Trophoblast cell (in vitro differentiated cells and primary cell): ENCODE data around the gene ENKUR.
"Not testable (repeated sequence)": the region's sequence is repeated elsewhere in the genome, so short reads cannot be mapped to it uniquely, and the experiment has no call there.

Experiments used
- DNase-seq, 2 donors: peaks; one replicate each; pipeline ENCODE4 v3.0.0-alpha.2; 2016
- H2AFZ ChIP-seq: 2 replicates; pipeline ENCODE4 v1.6.1; 2013; ENCODE audit warnings: low read length, moderate library complexity, mild to moderate bottlenecking; ENCODE audit not compliant: insufficient read depth, poor library complexity
- H2AK5ac ChIP-seq: 2 replicates; pipeline ENCODE4 v1.6.1; 2013; ENCODE audit warnings: mild to moderate bottlenecking, low read length
- H2BK120ac ChIP-seq: 2 replicates; pipeline ENCODE4 v1.6.1; 2013; ENCODE audit warnings: low read length, mild to moderate bottlenecking, moderate library complexity; ENCODE audit not compliant: insufficient read depth, poor library complexity
- H2BK12ac ChIP-seq: 2 replicates; pipeline ENCODE4 v1.6.1; 2013; ENCODE audit warnings: mild to moderate bottlenecking, low read length, moderate library complexity
- H2BK5ac ChIP-seq: 2 replicates; pipeline ENCODE4 v1.6.1; 2013; ENCODE audit warnings: low read length, low read depth, moderate library complexity, mild to moderate bottlenecking; ENCODE audit not compliant: poor library complexity
- H3K14ac ChIP-seq: 2 replicates; pipeline ENCODE4 v1.6.1; 2013; ENCODE audit warnings: mild to moderate bottlenecking, low read length
- H3K18ac ChIP-seq: 2 replicates; pipeline ENCODE4 v1.6.1; 2013; ENCODE audit warnings: mild to moderate bottlenecking, low read length
- H3K23ac ChIP-seq: 2 replicates; pipeline ENCODE4 v1.6.1; 2013; ENCODE audit warnings: low read length
- H3K27ac ChIP-seq: 2 replicates; pipeline ENCODE4 v1.5.1; 2013; ENCODE audit warnings: low read depth, mild to moderate bottlenecking, inconsistent platforms, low read length, moderate library complexity
- H3K27me3 ChIP-seq: 2 replicates; pipeline ENCODE4 v1.6.1; 2013; ENCODE audit warnings: inconsistent platforms, mild to moderate bottlenecking, low read length, moderate library complexity; ENCODE audit not compliant: insufficient read depth
- H3K36me3 ChIP-seq, 2 experiments: 1 replicate in 1 of 2; 2 replicates in 1 of 2; pipeline ENCODE4 v1.6.1; 2013; ENCODE audit warnings: low read length in 2 of 2, mild to moderate bottlenecking in 2 of 2, moderate library complexity in 1 of 2; ENCODE audit not compliant: insufficient read depth in 2 of 2, control insufficient read depth in 1 of 2
- H3K4ac ChIP-seq: 2 replicates; pipeline ENCODE4 v1.6.1; 2013; ENCODE audit warnings: low read depth, mild to moderate bottlenecking, low read length, moderate library complexity
- H3K4me1 ChIP-seq, 2 experiments: 1 replicate in 1 of 2; 2 replicates in 1 of 2; pipeline ENCODE4 v1.6.1; 2013; ENCODE audit warnings: low read length in 2 of 2, mild to moderate bottlenecking in 2 of 2, moderate library complexity in 1 of 2; ENCODE audit not compliant: insufficient read depth in 2 of 2, control insufficient read depth in 1 of 2
- H3K4me2 ChIP-seq: 2 replicates; pipeline ENCODE4 v1.6.1; 2013; ENCODE audit warnings: inconsistent platforms, mild to moderate bottlenecking, low read length, moderate library complexity
- H3K4me3 ChIP-seq: 2 replicates; pipeline ENCODE4 v1.5.1; 2013; ENCODE audit warnings: mild to moderate bottlenecking, low read depth, low read length, inconsistent platforms
- H3K79me1 ChIP-seq: one replicate; pipeline ENCODE4 v1.6.1; 2013; ENCODE audit warnings: low read length
- H3K79me2 ChIP-seq: 2 replicates; pipeline ENCODE4 v1.6.1; 2013; ENCODE audit warnings: low read length, mild to moderate bottlenecking; ENCODE audit not compliant: control insufficient read depth, insufficient read depth, poor library complexity
- H3K9ac ChIP-seq: 2 replicates; pipeline ENCODE4 v1.6.1; 2013; ENCODE audit warnings: mild to moderate bottlenecking, low read length
- H3K9me3 ChIP-seq: 2 replicates; pipeline ENCODE4 v1.6.1; 2013; ENCODE audit warnings: low read depth, mild to moderate bottlenecking, control low read depth, inconsistent platforms, low read length; ENCODE audit not compliant: insufficient read depth
- H4K12ac ChIP-seq: 2 replicates; pipeline ENCODE4 v1.6.1; 2013; ENCODE audit warnings: low read depth, mild to moderate bottlenecking, low read length, moderate library complexity
- H4K8ac ChIP-seq: 2 replicates; pipeline ENCODE4 v1.6.1; 2013; ENCODE audit warnings: low read depth, mild to moderate bottlenecking, low read length, moderate library complexity
- H4K91ac ChIP-seq: one replicate; pipeline ENCODE4 v1.6.1; 2013; ENCODE audit warnings: low read depth, mild to moderate bottlenecking, low read length, moderate library complexity
- WGBS: extraction: QIAGEN DNeasy Blood & Tissue Kit; methylation state at CpG from one replicate; pipeline ENCODE4 v1.1.7; 2013; ENCODE audit warnings: missing lambda C conversion rate; ENCODE audit not compliant: insufficient read length, insufficient coverage; ENCODE audit errors: extremely low coverage; 5-methylcytosine and 5-hydroxymethylcytosine counted together

ENKUR gene

GRCh38 chr10:25014579-25014978, 1.4 kb downstream of the ENKUR start:
- peaks cover 7% of the 10 kb centered on the region for H3K79me1 ChIP-seq
- no peak overlapping the region for H4K12ac ChIP-seq
- no peak overlapping the region for H3K27ac ChIP-seq
- H2AK5ac ChIP-seq, result no peak overlapping the region
- H2AFZ ChIP-seq, result no peak overlapping the region
- H3K79me2 ChIP-seq, result no peaks in the 10 kb centered on the region
- H3K9ac ChIP-seq, result no peak overlapping the region
- peaks cover 2 to 3% of the 10 kb centered on the region in 2 experiments for H3K4me1 ChIP-seq
- H2BK5ac ChIP-seq, result no peak overlapping the region
- H3K27me3 ChIP-seq, result no peaks in the 10 kb centered on the region
- no peak overlapping the region for H3K4me2 ChIP-seq
- no peak overlapping the region for H4K8ac ChIP-seq
- H3K4me3 ChIP-seq, result no peak overlapping the region
- H3K36me3 ChIP-seq, result no peaks in the 10 kb centered on the region
- no peak overlapping the region for H3K4ac ChIP-seq
- H4K91ac ChIP-seq, result no peak overlapping the region
- no peaks in the 10 kb centered on the region for H3K9me3 ChIP-seq
- no peak overlapping the region for H2BK120ac ChIP-seq
- DNase-seq, result no peak
- H2BK12ac ChIP-seq, result no peak overlapping the region
- no peak overlapping the region for H3K23ac ChIP-seq
- H3K18ac ChIP-seq, result no peak overlapping the region
- no peak overlapping the region for H3K14ac ChIP-seq

DNA sequence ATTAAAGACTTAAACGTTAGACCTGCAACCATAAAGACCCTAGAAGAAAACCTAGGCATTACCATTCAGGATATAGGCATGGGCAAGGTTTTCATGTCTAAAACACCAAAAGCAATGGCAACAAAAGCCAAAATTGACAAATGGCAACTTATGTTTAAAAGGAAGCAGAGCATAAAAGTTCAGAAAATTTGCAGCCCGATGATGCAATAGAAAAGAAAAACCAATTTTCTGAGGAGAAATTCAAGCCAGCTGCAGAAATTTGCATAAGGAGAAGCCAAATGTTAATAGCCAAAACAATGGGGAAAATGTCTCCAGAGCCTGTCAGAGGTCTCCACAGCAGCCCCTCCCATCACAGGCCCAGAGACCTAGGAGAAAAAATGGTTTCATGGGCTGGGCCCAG, 4.4 kb downstream of the ENKUR start:
- not testable (repeated sequence) for H3K23ac ChIP-seq, H4K8ac ChIP-seq, H3K9ac ChIP-seq, H3K4me1 ChIP-seq, H4K91ac ChIP-seq, H3K79me1 ChIP-seq, H3K27me3 ChIP-seq, H2BK120ac ChIP-seq, DNase-seq, H3K18ac ChIP-seq, H2BK5ac ChIP-seq, H4K12ac ChIP-seq, H3K27ac ChIP-seq, H3K4ac ChIP-seq, H3K36me3 ChIP-seq, H2BK12ac ChIP-seq, H3K4me3 ChIP-seq, H2AK5ac ChIP-seq, H3K14ac ChIP-seq, H3K9me3 ChIP-seq, H3K4me2 ChIP-seq, H3K79me2 ChIP-seq, H2AFZ ChIP-seq
- no CpG with 5 or more reads among the region's 2 CpGs for WGBS

- Histone ChIP-seq H3K4me3 (no peak overlapping the region), H3K14ac (no peak overlapping the region), H2AK5ac (no peak overlapping the region), H4K91ac (no peak overlapping the region), H3K9ac (no peak overlapping the region), H3K18ac (no peak overlapping the region), H4K8ac (no peak overlapping the region), H3K27ac (no peak overlapping the region), H3K79me2 (no peaks in the 10 kb centered on the region), H3K4ac (no peak overlapping the region), H3K23ac (no peak overlapping the region), H2BK12ac (no peak overlapping the region), H3K27me3 (no peaks in the 10 kb centered on the region), H2AFZ (no peak overlapping the region), H2BK120ac (no peak overlapping the region), H3K4me2 (no peak overlapping the region), H3K79me1 (no peaks in the 10 kb centered on the region), H3K9me3 (no peaks in the 10 kb centered on the region), H3K36me3 (no peaks in the 10 kb centered on the region), H4K12ac (no peak overlapping the region), H3K4me1 (no peaks in the 10 kb centered on the region), H2BK5ac (no peak overlapping the region)
- DNase-seq, result no peak
- no CpG with 5 or more reads among the region's 3 CpGs for WGBS
Observed at GRCh38 chr10:24998044-24998443, 17.9 kb downstream of the ENKUR start.

DNA sequence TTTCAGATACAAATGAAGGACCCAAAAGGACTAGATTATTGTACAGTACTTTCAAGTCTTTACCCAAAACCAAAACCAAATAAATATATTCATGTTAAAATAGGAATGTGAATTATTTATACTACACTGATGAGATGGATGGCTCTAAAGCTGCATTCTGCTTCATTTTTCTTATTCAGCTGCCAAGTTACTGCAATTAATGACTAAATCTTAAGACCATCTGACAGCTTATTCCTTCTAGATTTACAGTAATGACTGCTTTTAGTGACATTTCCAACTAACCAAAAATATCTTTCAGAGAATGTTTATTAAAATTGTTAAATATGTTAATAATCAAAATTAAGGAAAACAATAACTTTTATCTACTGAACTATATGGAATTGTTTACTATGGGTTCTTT, 20.9 kb downstream of the ENKUR start:
- no peak overlapping the region for H2BK120ac ChIP-seq
- no peaks in the 10 kb centered on the region for H3K79me1 ChIP-seq
- no peak overlapping the region for H2AFZ ChIP-seq
- no peak overlapping the region for H4K8ac ChIP-seq
- H2AK5ac ChIP-seq, result no peak overlapping the region
- H3K4me2 ChIP-seq, result no peak overlapping the region
- no peak overlapping the region for H2BK5ac ChIP-seq
- H3K36me3 ChIP-seq, result no peaks in the 10 kb centered on the region
- no peak overlapping the region for H3K23ac ChIP-seq
- H3K79me2 ChIP-seq, result no peaks in the 10 kb centered on the region
- no peak overlapping the region for H4K12ac ChIP-seq
- no peaks in the 10 kb centered on the region for H3K27me3 ChIP-seq
- no peak overlapping the region for H3K14ac ChIP-seq
- no peak overlapping the region for H2BK12ac ChIP-seq
- no peak overlapping the region for H3K4me3 ChIP-seq
- H3K18ac ChIP-seq, result no peak overlapping the region
- H3K4ac ChIP-seq, result no peak overlapping the region
- no peak overlapping the region for H3K27ac ChIP-seq
- H3K9ac ChIP-seq, result no peak overlapping the region
- H4K91ac ChIP-seq, result no peak overlapping the region
- H3K9me3 ChIP-seq, result no peaks in the 10 kb centered on the region
- DNase-seq, result no peak
- no peaks in the 10 kb centered on the region for H3K4me1 ChIP-seq
